Hematopoietic multipotent progenitor cell treated with erythropoietin and hydrocortisone succinate and interleukin-3 and kit ligand, for 15 days (in vitro differentiated cells): ENCODE measurements around the gene PNCK.

Source experiments
- DNase-seq: peaks from one replicate; pipeline ENCODE4 v3.0.0-alpha.2; 2015; ENCODE audit warnings: low spot score

Gene PNCK

DNA sequence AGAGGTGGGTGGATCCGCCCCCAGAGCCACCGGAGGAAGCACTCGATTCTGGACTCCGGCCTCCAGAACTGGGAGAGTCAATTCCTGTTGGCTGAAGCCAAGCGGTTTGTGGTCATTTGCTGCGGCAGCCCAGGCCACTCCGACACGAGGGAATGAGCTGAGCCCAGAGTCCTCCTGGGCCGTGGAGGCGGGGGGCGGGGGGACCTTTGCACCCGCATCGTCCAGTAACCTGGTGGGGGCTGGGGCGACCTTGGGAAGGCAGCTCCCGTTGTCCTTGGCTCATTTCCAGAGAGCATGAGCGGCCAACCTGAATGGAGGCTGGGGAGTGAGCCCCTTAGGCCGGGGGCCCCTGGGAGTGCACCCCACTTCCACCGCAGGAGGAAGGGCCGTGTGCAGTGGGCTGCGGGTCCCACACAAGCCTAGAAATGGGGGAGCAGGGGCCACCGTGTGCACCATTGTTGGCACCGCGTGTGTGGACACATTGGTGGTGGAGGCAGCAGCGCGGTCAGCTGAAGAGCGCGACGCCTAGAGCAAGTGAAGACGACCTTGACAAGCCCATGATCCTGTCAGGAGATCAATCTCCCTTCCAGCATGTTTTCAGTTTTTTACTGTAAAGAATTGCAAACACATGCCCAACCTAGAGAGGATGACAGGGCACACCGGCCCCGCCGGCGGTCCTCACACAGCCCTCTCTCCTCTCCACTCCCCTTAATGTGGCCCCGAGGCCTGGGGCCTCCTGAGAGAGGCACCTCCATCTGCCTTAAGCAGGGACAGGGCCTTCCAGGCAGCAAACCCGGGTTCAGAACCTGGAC, 46.5 kb downstream of the PNCK start:
- no peak for DNase-seq

GRCh38 chrX:153626025-153626633, 47.5 kb downstream of the PNCK start:
- DNase-seq: no peak

DNA sequence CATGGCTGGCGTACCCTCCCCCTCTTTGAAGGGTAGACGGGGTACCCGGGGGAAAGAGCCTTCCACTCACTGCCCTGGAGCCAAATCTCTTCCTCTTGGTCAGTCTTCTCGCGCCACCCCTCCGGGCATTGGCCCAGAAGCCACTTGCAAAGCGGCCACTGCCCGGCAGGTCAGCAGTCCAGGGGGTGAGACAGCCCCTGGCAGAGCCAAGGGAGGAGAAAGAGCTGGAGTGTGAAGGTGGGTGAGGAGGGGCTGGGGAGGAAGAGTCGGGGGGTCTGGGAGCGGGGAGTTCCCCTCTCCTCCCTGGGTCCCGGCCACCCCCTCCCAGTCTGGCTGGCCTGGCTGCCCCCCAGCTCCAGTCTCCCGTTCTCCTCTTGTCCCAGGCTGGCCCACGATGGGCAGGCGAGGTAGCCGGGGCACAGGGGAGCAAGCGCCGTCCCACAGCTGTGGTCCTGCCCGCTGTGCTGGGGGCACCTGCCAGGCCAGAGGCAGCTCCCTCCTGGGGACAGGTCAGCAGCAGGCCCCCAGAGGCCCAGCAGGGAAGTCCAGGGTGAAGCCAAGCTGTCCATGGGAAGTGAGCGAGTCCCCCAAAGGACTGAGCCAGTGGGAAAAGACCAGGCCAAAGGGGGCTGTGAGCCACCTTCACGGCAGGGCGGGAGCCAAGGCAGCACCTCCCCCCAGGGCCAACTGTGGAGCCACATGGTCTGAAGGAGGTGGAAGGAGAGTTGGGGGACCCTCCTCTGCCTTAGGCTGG, 48.2 kb downstream of the PNCK start:
- DNase-seq: no peak

- DNase-seq: no peak
Measured at GRCh38 chrX:153624196-153625091, 49.2 kb downstream of the PNCK start.

DNA sequence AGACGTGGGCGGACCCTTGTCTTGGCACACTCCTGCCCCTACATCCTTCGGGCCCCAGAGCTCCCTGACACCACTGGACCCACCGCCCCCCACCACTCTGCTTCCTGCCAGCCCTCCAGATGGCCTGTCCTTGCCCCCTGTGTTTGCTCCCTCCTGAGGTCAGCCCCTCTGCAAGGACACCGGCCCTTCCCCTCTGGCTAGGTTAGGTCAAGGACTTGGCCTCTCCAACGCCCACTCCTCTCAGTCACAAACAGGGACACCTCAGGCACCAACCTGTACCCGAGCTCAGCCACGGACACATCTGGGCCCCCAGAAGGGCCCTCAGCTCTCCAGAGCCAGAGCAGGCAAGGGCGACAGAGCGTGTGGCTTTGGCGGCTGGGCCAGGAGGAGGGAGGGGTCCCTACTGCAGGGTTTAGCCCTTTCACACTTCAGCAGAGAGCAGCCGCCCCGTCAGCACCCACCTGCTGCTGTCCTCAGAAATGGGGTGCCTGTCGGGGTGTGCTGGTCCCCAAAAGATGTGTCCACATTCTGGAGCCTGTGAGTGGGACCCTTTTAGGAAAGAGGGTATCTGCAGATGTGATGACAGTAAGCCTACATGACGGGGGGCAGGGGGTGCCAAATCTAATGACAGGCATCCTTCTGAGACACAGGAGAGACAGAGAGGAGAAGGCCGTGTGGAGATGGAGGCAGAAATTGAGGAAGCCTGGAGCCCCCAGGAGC, 50.1 kb downstream of the PNCK start:
- no peak for DNase-seq

DNA sequence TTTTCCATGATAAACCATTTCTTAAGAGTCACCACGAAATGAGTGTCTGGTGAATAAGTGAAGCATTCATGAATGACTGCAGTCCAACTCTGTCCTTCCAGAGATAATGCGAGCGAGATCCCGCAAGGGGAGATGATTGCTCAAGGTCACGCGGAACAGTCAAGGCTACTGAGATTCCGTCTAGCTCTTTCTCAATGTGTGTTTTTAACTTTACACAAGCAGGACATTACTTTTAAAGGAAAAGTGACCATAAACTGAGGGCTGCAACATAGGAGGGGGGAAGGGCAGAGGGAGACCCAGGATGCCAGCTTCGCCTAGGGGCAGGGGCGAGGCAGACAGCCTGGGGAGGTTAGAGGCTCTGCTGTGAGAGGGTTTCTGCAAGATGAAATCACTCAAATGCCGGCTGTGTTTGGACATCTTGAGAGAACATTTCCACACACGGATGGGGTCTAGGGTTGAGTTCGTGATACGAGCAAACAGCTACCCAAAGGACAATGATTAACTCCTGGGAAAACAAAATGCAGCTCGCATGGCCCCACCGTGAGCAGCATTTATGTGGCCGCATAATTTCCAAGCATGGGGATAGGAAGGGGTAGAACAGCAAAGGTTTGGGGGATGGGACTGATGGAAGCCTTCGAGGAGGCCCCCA, 50.8 kb downstream of the PNCK start:
- DNase-seq: no peak

- DNase-seq: no peak
Measured at GRCh38 chrX:153621949-153622598, 51.5 kb downstream of the PNCK start.

GRCh38 chrX:153620576-153620975, 53.0 kb downstream of the PNCK start:
- no peak for DNase-seq
